ENCODE results near the gene FHIT.

DNA sequence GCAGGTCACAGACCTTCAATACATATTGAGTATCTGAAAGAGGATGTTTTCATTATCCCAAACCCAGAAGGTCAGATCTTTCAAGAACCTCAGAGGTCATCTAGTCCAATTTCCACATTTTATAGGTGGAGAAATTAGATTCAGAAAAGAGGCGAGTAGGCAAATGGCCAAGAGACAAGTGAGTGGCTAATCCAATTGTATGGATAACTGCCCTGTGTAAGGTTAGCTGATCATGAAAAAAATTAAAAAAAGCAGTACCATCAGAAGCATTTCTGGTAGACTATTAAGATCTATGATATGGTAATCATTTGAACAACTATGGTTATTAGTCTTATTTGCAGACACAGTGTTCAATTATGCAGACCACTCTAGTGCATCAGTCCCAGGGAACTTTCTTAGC is 1540.7 kb downstream of the FHIT start:
- TF ChIP-seq POLR2AphosphoS5 (IDR thresholded peaks at IDR 0.05) (no peak), POLR2A (IDR thresholded peaks at IDR 0.05) (no peak), EP300 (IDR thresholded peaks at IDR 0.05) (no peak)
- TF ChIP-seq, protein P1, sequence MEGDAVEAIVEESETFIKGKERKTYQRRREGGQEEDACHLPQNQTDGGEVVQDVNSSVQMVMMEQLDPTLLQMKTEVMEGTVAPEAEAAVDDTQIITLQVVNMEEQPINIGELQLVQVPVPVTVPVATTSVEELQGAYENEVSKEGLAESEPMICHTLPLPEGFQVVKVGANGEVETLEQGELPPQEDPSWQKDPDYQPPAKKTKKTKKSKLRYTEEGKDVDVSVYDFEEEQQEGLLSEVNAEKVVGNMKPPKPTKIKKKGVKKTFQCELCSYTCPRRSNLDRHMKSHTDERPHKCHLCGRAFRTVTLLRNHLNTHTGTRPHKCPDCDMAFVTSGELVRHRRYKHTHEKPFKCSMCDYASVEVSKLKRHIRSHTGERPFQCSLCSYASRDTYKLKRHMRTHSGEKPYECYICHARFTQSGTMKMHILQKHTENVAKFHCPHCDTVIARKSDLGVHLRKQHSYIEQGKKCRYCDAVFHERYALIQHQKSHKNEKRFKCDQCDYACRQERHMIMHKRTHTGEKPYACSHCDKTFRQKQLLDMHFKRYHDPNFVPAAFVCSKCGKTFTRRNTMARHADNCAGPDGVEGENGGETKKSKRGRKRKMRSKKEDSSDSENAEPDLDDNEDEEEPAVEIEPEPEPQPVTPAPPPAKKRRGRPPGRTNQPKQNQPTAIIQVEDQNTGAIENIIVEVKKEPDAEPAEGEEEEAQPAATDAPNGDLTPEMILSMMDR (IDR thresholded peaks at IDR 0.05): no peak
